ENCODE data around the gene IL11. TPM values are rescaled to one million over a fixed set of nuclear protein-coding genes. Genes with fewer than 3 reads are reported as not detected.

IL11 gene
- polyA plus RNA-seq, 2 of the 4 experiments (the other 2 are of a cell fraction), result 52.4 to 100.0 TPM

GRCh38 chr19:55372316-55373081, 2.2 kb upstream of the IL11 start:
- 42% methylated on average over 17 of the region's 24 CpGs for WGBS (ENCODE audit: missing lambda C conversion rate)
- Histone ChIP-seq H3K9me3 (no peaks in the 10 kb centered on the region), H3K4me3 (no peak overlapping the region), H3K27ac (peak overlapping the region; percentile 91 to 96), H3K4me2 (peak overlapping the region; percentile 65), H3K4me1 (peaks cover 70% of the 10 kb centered on the region)
- ChIA-PET POLR2A (interaction anchor here (1.0 to 2.5 kb wide), 6 partner anchors 9 to 35 kb away, joined by 4 to 11 read pairs (median 4); partner anchors contain the start of genes GARIN5B, KMT5C, TMEM238 and UBE2S), CTCF (interaction anchor here (0.9 to 2.6 kb wide), 10 partner anchors 9 to 132 kb away, joined by 3 to 20 read pairs (median 6); partner anchors contain the start of gene TMEM238)
- ATAC-seq, result peak; percentile 20
- peak; percentile 71 to 90 for DNase-seq (ENCODE audit: low read depth in 1 of 2, low spot score in 1 of 2)
- no peak for FAIRE-seq
- peak; percentile 63 for TF ChIP-seq MAX (IDR thresholded peaks at IDR 0.05)
- TF ChIP-seq EP300 (IDR thresholded peaks at IDR 0.05), result peak; percentile 98 to 99
- no peak for TF ChIP-seq NR3C1 (IDR thresholded peaks at IDR 0.05)
- TF ChIP-seq RFX5 (IDR thresholded peaks at IDR 0.05), result no peak
- peak; percentile 82 for TF ChIP-seq HOXA7 (CRISPR knock-in tag; IDR thresholded peaks at IDR 0.05)
- no peak for TF ChIP-seq POLR2AphosphoS2 (conservative IDR thresholded peaks at IDR 0.05; ENCODE audit: low read length)
- no peak for TF ChIP-seq MYC (IDR thresholded peaks at IDR 0.05; ENCODE audit: borderline replicate concordance, low read length)
- TF ChIP-seq KDM1A (IDR thresholded peaks at IDR 0.05; ENCODE audit: low read depth), result no peak
- TF ChIP-seq JUN (IDR thresholded peaks at IDR 0.05), result peak; percentile 96 to 98
- TF ChIP-seq USF2 (IDR thresholded peaks at IDR 0.05), result no peak
- peak; percentile 94 for TF ChIP-seq FOSL2 (IDR thresholded peaks at IDR 0.05)
- peak; percentile 98 for TF ChIP-seq FOSL2 (CRISPR knock-in tag; IDR thresholded peaks at IDR 0.05)
- peak in 1 of 2 experiments; percentile 48; a peak in 2 of 5 replicates for TF ChIP-seq RAD21 (conservative IDR thresholded peaks at IDR 0.05 in 1 of 2, IDR thresholded peaks at IDR 0.05 in 1 of 2)
- TF ChIP-seq SREBF2 (IDR thresholded peaks at IDR 0.05), result no peak
- TF ChIP-seq PHF8 (IDR thresholded peaks at IDR 0.05; ENCODE audit: borderline replicate concordance, low read depth), result no peak
- no peak for TF ChIP-seq CBX8 (IDR thresholded peaks at IDR 0.05)
- no peak for TF ChIP-seq NFE2L2 (conservative IDR thresholded peaks at IDR 0.05; ENCODE audit: low read length)
- TF ChIP-seq ELK1 (IDR thresholded peaks at IDR 0.05; ENCODE audit: low read depth, low read length), result no peak
- TF ChIP-seq EHF (CRISPR knock-in tag; IDR thresholded peaks at IDR 0.05), result 0 out of 2 replicates have a peak, but pooled peaks have one; percentile 29
- TF ChIP-seq ESRRA (IDR thresholded peaks at IDR 0.05; ENCODE audit: borderline replicate concordance, low read length), result no peak
- TF ChIP-seq CHD4 (IDR thresholded peaks at IDR 0.05; ENCODE audit: borderline replicate concordance), result no peak
- no peak for TF ChIP-seq BHLHE40 (IDR thresholded peaks at IDR 0.05; ENCODE audit: low read depth, low read length)
- TF ChIP-seq MAFK (IDR thresholded peaks at IDR 0.05; ENCODE audit: partially characterized antibody), result peak; percentile 24
- TF ChIP-seq ZFP36 (IDR thresholded peaks at IDR 0.05; ENCODE audit: borderline replicate concordance, partially characterized antibody), result no peak
- TF ChIP-seq GATA3 (IDR thresholded peaks at IDR 0.05; ENCODE audit: borderline replicate concordance), result peak; percentile 98
- no peak for TF ChIP-seq HEYL (CRISPR knock-in tag; IDR thresholded peaks at IDR 0.05)
- peak; percentile 87; the same call in 1 of the 2 replicates for TF ChIP-seq ATOH8 (CRISPR knock-in tag; IDR thresholded peaks at IDR 0.05; ENCODE audit: low read depth)
- TF ChIP-seq PBX3 (IDR thresholded peaks at IDR 0.05), result peak; percentile 70; the same call in 1 of the 2 replicates
- TF ChIP-seq BCL3 (IDR thresholded peaks at IDR 0.05), result peak; percentile 80; the same call in 2 of the 3 replicates
- peak; percentile 91 for TF ChIP-seq HOXB5 (CRISPR knock-in tag; IDR thresholded peaks at IDR 0.05)
- TF ChIP-seq FOSB (CRISPR knock-in tag; IDR thresholded peaks at IDR 0.05), result peak; percentile 86; the same call in 1 of the 2 replicates
- TF ChIP-seq SMC3 (IDR thresholded peaks at IDR 0.05), result 0 out of 3 replicates have a peak, but pooled peaks have one; percentile 40
- peak; percentile 92 for TF ChIP-seq TFCP2L1 (CRISPR knock-in tag; IDR thresholded peaks at IDR 0.05)
- TF ChIP-seq JUNB (IDR thresholded peaks at IDR 0.05), result peak; percentile 93
- TF ChIP-seq RARB (CRISPR knock-in tag; IDR thresholded peaks at IDR 0.05), result peak; percentile 94
